ENCODE results near the gene SAA1. TPM values are rescaled to one million over a fixed set of nuclear protein-coding genes. Genes with fewer than 3 reads are reported as not detected.

The SAA1 gene
- total and polyA plus RNA-seq, 7 experiments from 2014 or later, result not detected

GRCh38 chr11:18307461-18308139, 41.5 kb downstream of the SAA1 start:
- Mint-ChIP-seq H3K9me3 (no peaks in the 10 kb centered on the region), H3K36me3 (peaks cover 9 to 65% (median 21%) of the 10 kb centered on the region in 5 donors), H3K4me1 (peaks cover 0 to 4% (median 0%) of the 10 kb centered on the region in 7 donors), H3K27ac (no peak overlapping the region), H3K4me3 (no peak overlapping the region), H3K27me3 (no peaks in the 10 kb centered on the region)
- H3K27ac ChIP-seq (ENCODE audit: low read depth, low read length), result no peak overlapping the region
- DNase-seq (no peak), ATAC-seq (no peak)
- H3K27me3 ChIP-seq (ENCODE audit: control insufficient read depth in 2 of 2, insufficient read depth in 2 of 2, low read length in 2 of 2), result no peaks in the 10 kb centered on the region
- POLR2A ChIA-PET, result interaction anchor here (0.7 to 0.8 kb wide), 2 partner anchors 14 to 87 kb away, joined by 3 to 4 read pairs; partner anchors contain the start of genes HPS5 and LDHA
- no peaks in the 10 kb centered on the region for H3K4me1 ChIP-seq (ENCODE audit: control insufficient read depth in 2 of 2, insufficient read depth in 2 of 2, low read length in 2 of 2)
- H3K9me3 ChIP-seq (ENCODE audit: control insufficient read depth in 2 of 3, low read length in 3 of 3), result no peaks in the 10 kb centered on the region
- intact Hi-C loops (cut with micrococcal nuclease), result no loop called here
- peaks cover 9 to 56% (median 18%) of the 10 kb centered on the region in 3 experiments for H3K36me3 ChIP-seq (ENCODE audit: control insufficient read depth in 2 of 3, insufficient read depth in 3 of 3, low read length in 3 of 3)
- no peak overlapping the region for H3K4me3 ChIP-seq (ENCODE audit: low read length)
- CTCF ChIA-PET, result no interaction called here

- Histone ChIP-seq H3K36me3 (ENCODE audit: control insufficient read depth in 2 of 3, insufficient read depth in 3 of 3, low read length in 3 of 3) (peaks cover 9 to 56% (median 18%) of the 10 kb centered on the region in 3 experiments), H3K4me3 (ENCODE audit: low read length) (no peak overlapping the region), H3K9me3 (ENCODE audit: control insufficient read depth in 2 of 3, low read length in 3 of 3) (no peaks in the 10 kb centered on the region), H3K4me1 (ENCODE audit: control insufficient read depth in 2 of 2, insufficient read depth in 2 of 2, low read length in 2 of 2) (no peaks in the 10 kb centered on the region), H3K27me3 (ENCODE audit: control insufficient read depth in 2 of 2, insufficient read depth in 2 of 2, low read length in 2 of 2) (no peaks in the 10 kb centered on the region), H3K27ac (ENCODE audit: low read depth, low read length) (no peak overlapping the region)
- H3K27ac Mint-ChIP-seq, result no peak overlapping the region
- ATAC-seq (no peak), DNase-seq (no peak)
- no peak overlapping the region for H3K4me3 Mint-ChIP-seq
- H3K4me1 Mint-ChIP-seq, result peaks cover 0 to 9% (median 0%) of the 10 kb centered on the region in 7 donors
- no peaks in the 10 kb centered on the region for H3K27me3 Mint-ChIP-seq
- H3K9me3 Mint-ChIP-seq, result no peaks in the 10 kb centered on the region
- ChIA-PET CTCF (interaction anchor here (0.6 kb wide), 1 partner anchor 200 kb away, joined by 3 read pairs; no protein-coding TSS in a partner anchor), POLR2A (interaction anchor here (0.7 kb wide), 1 partner anchor 86 kb away, joined by 4 read pairs; the partner anchor contains the start of gene LDHA)
- peaks cover 9 to 62% (median 18%) of the 10 kb centered on the region in 5 donors for H3K36me3 Mint-ChIP-seq
- intact Hi-C loops (cut with micrococcal nuclease), result no loop called here
Measured at GRCh38 chr11:18308242-18308641, 42.2 kb downstream of the SAA1 start.

GRCh38 chr11:18309691-18310090, 43.6 kb downstream of the SAA1 start:
- Histone ChIP-seq H3K9me3 (ENCODE audit: control insufficient read depth in 2 of 3, low read length in 3 of 3) (no peaks in the 10 kb centered on the region), H3K4me1 (ENCODE audit: control insufficient read depth in 2 of 2, insufficient read depth in 2 of 2, low read length in 2 of 2) (no peaks in the 10 kb centered on the region), H3K4me3 (ENCODE audit: low read length) (no peak overlapping the region), H3K27ac (ENCODE audit: low read depth, low read length) (no peak overlapping the region), H3K27me3 (ENCODE audit: control insufficient read depth in 2 of 2, insufficient read depth in 2 of 2, low read length in 2 of 2) (no peaks in the 10 kb centered on the region), H3K36me3 (ENCODE audit: control insufficient read depth in 2 of 3, insufficient read depth in 3 of 3, low read length in 3 of 3) (peaks cover 9 to 50% (median 12%) of the 10 kb centered on the region in 3 experiments)
- Mint-ChIP-seq H3K4me1 (peaks cover 0 to 9% (median 2%) of the 10 kb centered on the region in 7 donors), H3K4me3 (no peak overlapping the region), H3K27me3 (no peaks in the 10 kb centered on the region), H3K9me3 (no peaks in the 10 kb centered on the region), H3K36me3 (peaks cover 9 to 56% (median 19%) of the 10 kb centered on the region in 5 donors), H3K27ac (no peak overlapping the region)
- DNase-seq, result no peak
- ChIA-PET POLR2A (no interaction called here), CTCF (no interaction called here)
- no peak for ATAC-seq
- intact Hi-C loops (cut with micrococcal nuclease), result no loop called here

DNA sequence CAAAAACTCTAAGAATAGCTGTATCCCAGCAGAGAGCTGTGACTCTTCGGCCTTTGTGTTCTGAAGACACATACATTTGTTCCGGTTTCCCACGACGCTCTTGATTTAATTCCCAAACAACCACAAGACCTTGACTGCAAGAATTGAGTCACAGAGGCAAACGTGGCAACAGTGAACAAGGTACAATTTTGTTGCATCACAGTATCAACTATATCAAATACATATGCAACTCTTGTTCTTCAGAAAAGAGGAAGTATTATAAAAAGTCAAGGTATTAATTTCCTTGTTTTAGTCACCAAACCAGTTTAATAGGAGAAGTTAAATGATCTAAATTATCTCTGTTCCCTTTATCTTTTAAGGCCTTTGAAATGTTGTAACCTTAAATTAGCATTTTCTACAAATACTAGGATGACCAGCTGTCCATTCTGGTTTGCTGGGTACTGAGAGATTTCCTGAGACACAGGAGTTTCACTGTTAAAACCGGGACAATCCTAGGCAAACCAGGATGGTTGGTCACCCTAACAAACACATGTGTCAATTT, 44.8 kb downstream of the SAA1 start:
- H3K4me3 ChIP-seq (ENCODE audit: low read length), result no peak overlapping the region

DNA sequence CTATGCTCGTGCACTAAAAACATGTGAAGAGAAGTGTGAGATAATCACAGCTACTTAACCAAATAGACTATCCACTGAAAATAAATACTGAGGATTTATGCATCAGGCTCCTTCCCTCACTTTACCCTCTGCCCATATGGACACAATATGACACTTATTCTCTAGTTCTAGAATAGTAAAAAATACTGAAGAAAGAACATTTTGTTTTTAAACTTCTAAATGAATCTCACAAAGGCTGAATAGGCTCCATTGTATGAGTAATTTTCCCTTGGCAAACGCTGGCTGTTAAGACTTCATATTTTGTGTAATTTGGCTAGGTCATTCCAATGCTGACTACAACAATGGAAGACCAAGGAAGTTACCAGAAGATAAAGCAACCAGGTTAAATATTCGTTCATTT, 45.9 kb downstream of the SAA1 start:
- intact Hi-C loops (cut with micrococcal nuclease), result no loop called here
- ChIA-PET POLR2A (interaction anchor here (2.7 kb wide), 1 partner anchor 10 kb away, joined by 7 read pairs; the partner anchor contains the start of genes GTF2H1 and HPS5), CTCF (no interaction called here)
- Histone ChIP-seq H3K4me3 (ENCODE audit: low read length) (no peak overlapping the region), H3K4me1 (ENCODE audit: control insufficient read depth in 2 of 2, insufficient read depth in 2 of 2, low read length in 2 of 2) (no peaks in the 10 kb centered on the region), H3K27ac (ENCODE audit: low read depth, low read length) (no peak overlapping the region), H3K9me3 (ENCODE audit: control insufficient read depth in 2 of 3, low read length in 3 of 3) (no peaks in the 10 kb centered on the region), H3K36me3 (ENCODE audit: control insufficient read depth in 2 of 3, insufficient read depth in 3 of 3, low read length in 3 of 3) (peaks cover 4 to 39% (median 11%) of the 10 kb centered on the region in 3 experiments), H3K27me3 (ENCODE audit: control insufficient read depth in 2 of 2, insufficient read depth in 2 of 2, low read length in 2 of 2) (no peaks in the 10 kb centered on the region)
- Mint-ChIP-seq H3K27me3 (no peaks in the 10 kb centered on the region), H3K27ac (no peak overlapping the region), H3K4me1 (peaks cover 0 to 12% (median 6%) of the 10 kb centered on the region in 7 donors), H3K9me3 (no peaks in the 10 kb centered on the region), H3K4me3 (no peak overlapping the region), H3K36me3 (peaks cover 5 to 49% (median 18%) of the 10 kb centered on the region in 5 donors)
- DNase-seq, result no peak
- no peak for ATAC-seq

More for the DNA sequence above, 44.8 kb downstream of the SAA1 start:
- DNase-seq, result no peak
- Histone ChIP-seq H3K27me3 (ENCODE audit: control insufficient read depth in 2 of 2, insufficient read depth in 2 of 2, low read length in 2 of 2) (no peaks in the 10 kb centered on the region), H3K4me1 (ENCODE audit: control insufficient read depth in 2 of 2, insufficient read depth in 2 of 2, low read length in 2 of 2) (no peaks in the 10 kb centered on the region), H3K27ac (ENCODE audit: low read depth, low read length) (no peak overlapping the region), H3K36me3 (ENCODE audit: control insufficient read depth in 2 of 3, insufficient read depth in 3 of 3, low read length in 3 of 3) (peaks cover 9 to 43% (median 11%) of the 10 kb centered on the region in 3 experiments), H3K9me3 (ENCODE audit: control insufficient read depth in 2 of 3, low read length in 3 of 3) (no peaks in the 10 kb centered on the region)
- peak overlapping the region in 3 of 9 donors; percentile 0 to 45 (median 41) for H3K27ac Mint-ChIP-seq
- H3K9me3 Mint-ChIP-seq, result no peaks in the 10 kb centered on the region
- H3K36me3 Mint-ChIP-seq, result peaks cover 9 to 52% (median 16%) of the 10 kb centered on the region in 5 donors
- intact Hi-C loops (cut with micrococcal nuclease), result no loop called here
- POLR2A ChIA-PET, result interaction anchor here (2.7 kb wide), 1 partner anchor 11 kb away, joined by 7 read pairs; the partner anchor contains the start of genes GTF2H1 and HPS5
- CTCF ChIA-PET, result no interaction called here
- H3K27me3 Mint-ChIP-seq, result no peaks in the 10 kb centered on the region
- peak; percentile 56 for ATAC-seq
- no peak overlapping the region for H3K4me3 Mint-ChIP-seq
- peaks cover 0 to 12% (median 6%) of the 10 kb centered on the region in 7 donors for H3K4me1 Mint-ChIP-seq

GRCh38 chr11:18312663-18313420, 46.8 kb downstream of the SAA1 start:
- H3K27ac ChIP-seq (ENCODE audit: low read depth, low read length), result no peak overlapping the region
- H3K27me3 Mint-ChIP-seq, result no peaks in the 10 kb centered on the region
- no peaks in the 10 kb centered on the region for H3K9me3 ChIP-seq (ENCODE audit: control insufficient read depth in 2 of 3, low read length in 3 of 3)
- peak overlapping the region in 2 of 9 donors; percentile 10 to 13 for H3K27ac Mint-ChIP-seq
- H3K4me3 ChIP-seq (ENCODE audit: low read length), result no peak overlapping the region
- DNase-seq (no peak), ATAC-seq (no peak)
- intact Hi-C loops (cut with micrococcal nuclease), result no loop called here
- peaks cover 4 to 53% (median 18%) of the 10 kb centered on the region in 5 donors for H3K36me3 Mint-ChIP-seq
- H3K27me3 ChIP-seq (ENCODE audit: control insufficient read depth in 2 of 2, insufficient read depth in 2 of 2, low read length in 2 of 2), result no peaks in the 10 kb centered on the region
- no peaks in the 10 kb centered on the region for H3K4me1 ChIP-seq (ENCODE audit: control insufficient read depth in 2 of 2, insufficient read depth in 2 of 2, low read length in 2 of 2)
- H3K9me3 Mint-ChIP-seq, result no peaks in the 10 kb centered on the region
- H3K4me3 Mint-ChIP-seq, result no peak overlapping the region
- peaks cover 4 to 37% (median 11%) of the 10 kb centered on the region in 3 experiments for H3K36me3 ChIP-seq (ENCODE audit: control insufficient read depth in 2 of 3, insufficient read depth in 3 of 3, low read length in 3 of 3)
- H3K4me1 Mint-ChIP-seq, result peaks cover 0 to 17% (median 11%) of the 10 kb centered on the region in 7 donors
- CTCF ChIA-PET, result no interaction called here
- POLR2A ChIA-PET, result interaction anchor here (2.7 kb wide), 1 partner anchor 9 kb away, joined by 7 read pairs; the partner anchor contains the start of genes GTF2H1 and HPS5
